ENCODE measurements around the gene CACNB2.

The CACNB2 gene

DNA sequence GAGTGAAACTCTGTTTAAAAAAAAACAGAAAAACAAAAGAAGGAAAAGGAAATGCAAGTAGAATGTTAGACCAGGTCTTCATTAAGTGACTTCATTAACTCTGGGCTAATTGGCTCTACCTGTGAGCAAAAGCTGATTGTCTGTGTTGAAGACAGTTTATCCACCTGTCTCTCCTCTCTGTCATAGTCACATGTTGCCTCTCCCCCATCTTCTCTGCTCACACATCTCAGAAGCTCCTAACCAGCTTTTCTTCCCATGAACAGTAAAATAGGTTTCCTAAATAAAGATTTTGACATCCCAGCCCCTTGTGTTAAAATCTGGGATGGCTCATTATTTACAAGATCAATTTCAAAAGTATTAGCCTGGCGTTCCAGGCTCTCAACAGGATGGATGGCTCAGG is 222.7 kb downstream of the CACNB2 start:
- FAIRE-seq (no peak), DNase-seq (ENCODE audit: insufficient read length) (no peak)
- TF ChIP-seq POLR2AphosphoS5 (IDR thresholded peaks at IDR 0.05; ENCODE audit: low read depth, low read length) = no peak
- TF ChIP-seq POLR2A (IDR thresholded peaks at IDR 0.05; ENCODE audit: low read depth, low read length) = no peak
- TF ChIP-seq TAF1 (IDR thresholded peaks at IDR 0.05; ENCODE audit: borderline replicate concordance, low read depth, low read length) = no peak

DNA sequence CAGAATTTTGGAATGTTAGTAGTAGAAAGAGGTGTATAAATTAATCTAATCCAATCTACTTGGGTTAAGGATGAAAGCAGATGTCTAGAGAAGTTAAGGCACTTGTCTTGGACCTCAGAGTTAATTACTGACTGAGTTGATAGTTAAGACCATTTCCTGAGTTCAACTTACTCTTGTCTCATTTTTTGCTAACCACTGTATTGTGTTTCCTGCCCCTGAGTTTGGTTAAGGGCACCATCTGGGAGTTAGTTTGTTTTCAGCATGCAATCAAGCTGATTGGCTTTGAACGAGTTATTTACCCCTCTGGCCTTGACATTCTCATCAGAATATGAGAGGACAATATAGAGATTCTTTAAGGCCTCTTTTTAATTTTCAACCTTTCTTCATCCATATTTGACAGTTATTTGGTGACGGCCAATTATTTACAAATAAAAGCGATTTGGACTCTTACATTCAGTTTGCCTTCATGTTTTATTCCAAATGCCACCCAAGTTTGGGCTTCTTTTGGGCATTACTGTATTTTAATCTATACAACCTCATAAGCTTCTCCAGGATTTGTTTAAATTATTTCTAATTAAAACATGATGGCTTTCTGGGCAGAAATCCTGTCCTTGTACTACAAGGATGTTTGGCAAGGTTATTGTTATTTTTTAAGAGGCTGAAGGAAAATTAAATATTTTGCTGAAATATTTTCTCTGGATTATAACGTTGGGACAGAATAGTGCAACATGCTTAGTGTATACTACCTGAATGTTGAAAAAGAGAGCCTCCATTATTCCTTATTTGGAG is 225.0 kb downstream of the CACNB2 start:
- TF ChIP-seq POLR2A (IDR thresholded peaks at IDR 0.05; ENCODE audit: low read depth, low read length) (no peak), TAF1 (IDR thresholded peaks at IDR 0.05; ENCODE audit: borderline replicate concordance, low read depth, low read length) (no peak), POLR2AphosphoS5 (IDR thresholded peaks at IDR 0.05; ENCODE audit: low read depth, low read length) (no peak)
- FAIRE-seq (no peak), DNase-seq (ENCODE audit: insufficient read length) (no peak)

DNA sequence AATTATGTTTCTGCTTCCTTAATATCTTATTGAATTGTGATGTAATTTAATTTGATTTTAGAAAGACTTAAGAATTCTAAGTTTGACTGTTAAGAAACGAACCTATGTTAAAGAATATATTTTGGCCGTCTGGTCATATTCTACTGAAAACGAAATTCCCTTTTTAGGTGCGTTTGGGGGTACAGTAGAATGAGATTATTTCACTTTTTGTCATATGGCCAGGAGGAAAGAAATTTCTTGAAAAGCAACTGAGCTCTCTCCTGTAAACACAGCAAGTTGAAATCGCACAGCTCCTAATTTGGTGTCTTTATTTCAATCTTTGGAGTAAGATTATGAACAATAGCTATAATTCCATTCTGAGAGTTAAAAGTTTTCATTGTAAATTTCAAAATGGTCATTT is 227.6 kb downstream of the CACNB2 start:
- no peak for FAIRE-seq
- DNase-seq (ENCODE audit: insufficient read length) = no peak
- TF ChIP-seq POLR2AphosphoS5 (IDR thresholded peaks at IDR 0.05; ENCODE audit: low read depth, low read length) (no peak), TAF1 (IDR thresholded peaks at IDR 0.05; ENCODE audit: borderline replicate concordance, low read depth, low read length) (no peak), POLR2A (IDR thresholded peaks at IDR 0.05; ENCODE audit: low read depth, low read length) (no peak)

DNA sequence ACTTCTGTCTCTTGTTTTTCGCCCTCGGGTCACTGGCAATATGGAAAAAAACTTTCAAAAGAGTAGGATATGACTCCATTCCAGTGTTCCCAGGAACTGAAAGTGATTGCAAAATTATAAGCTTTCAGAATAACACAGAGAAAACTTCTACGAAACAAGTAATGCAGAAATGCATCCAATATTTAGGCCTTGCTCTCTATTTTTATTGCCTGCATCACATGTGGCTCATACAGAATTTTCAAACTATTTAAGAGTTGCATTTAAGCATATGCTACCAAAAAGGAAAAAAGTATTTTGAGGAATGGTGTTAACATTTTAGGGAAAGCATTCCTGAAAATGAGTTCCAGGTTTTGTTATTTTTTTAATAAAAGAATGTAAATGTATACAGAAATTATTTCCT is 228.0 kb downstream of the CACNB2 start:
- DNase-seq (ENCODE audit: insufficient read length) (no peak), FAIRE-seq (no peak)
- TF ChIP-seq POLR2A (IDR thresholded peaks at IDR 0.05; ENCODE audit: low read depth, low read length) (no peak), TAF1 (IDR thresholded peaks at IDR 0.05; ENCODE audit: borderline replicate concordance, low read depth, low read length) (no peak), POLR2AphosphoS5 (IDR thresholded peaks at IDR 0.05; ENCODE audit: low read depth, low read length) (no peak)

DNA sequence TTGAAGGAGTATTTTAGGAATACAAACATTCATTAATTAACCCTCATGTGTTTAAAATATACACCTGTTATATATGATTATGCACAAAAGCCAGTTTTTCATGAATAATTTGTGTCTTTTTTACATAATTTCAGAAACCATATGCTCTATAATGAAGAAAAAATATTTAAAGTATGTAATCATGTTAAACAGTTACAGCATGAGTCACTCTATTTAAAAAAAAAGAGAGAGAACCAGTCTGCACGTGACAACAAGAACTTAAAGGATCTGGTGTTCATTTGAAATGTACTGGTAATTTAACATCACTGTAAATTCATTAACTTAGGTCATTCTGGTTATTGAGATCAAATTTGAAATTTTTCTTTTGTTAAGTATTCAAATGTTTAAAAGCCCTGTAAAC is 228.5 kb downstream of the CACNB2 start:
- no peak for TF ChIP-seq POLR2AphosphoS5 (IDR thresholded peaks at IDR 0.05; ENCODE audit: low read depth, low read length)
- TF ChIP-seq POLR2A (IDR thresholded peaks at IDR 0.05; ENCODE audit: low read depth, low read length) = no peak
- no peak for TF ChIP-seq TAF1 (IDR thresholded peaks at IDR 0.05; ENCODE audit: borderline replicate concordance, low read depth, low read length)
- FAIRE-seq = no peak
- no peak for DNase-seq (ENCODE audit: insufficient read length)

DNA sequence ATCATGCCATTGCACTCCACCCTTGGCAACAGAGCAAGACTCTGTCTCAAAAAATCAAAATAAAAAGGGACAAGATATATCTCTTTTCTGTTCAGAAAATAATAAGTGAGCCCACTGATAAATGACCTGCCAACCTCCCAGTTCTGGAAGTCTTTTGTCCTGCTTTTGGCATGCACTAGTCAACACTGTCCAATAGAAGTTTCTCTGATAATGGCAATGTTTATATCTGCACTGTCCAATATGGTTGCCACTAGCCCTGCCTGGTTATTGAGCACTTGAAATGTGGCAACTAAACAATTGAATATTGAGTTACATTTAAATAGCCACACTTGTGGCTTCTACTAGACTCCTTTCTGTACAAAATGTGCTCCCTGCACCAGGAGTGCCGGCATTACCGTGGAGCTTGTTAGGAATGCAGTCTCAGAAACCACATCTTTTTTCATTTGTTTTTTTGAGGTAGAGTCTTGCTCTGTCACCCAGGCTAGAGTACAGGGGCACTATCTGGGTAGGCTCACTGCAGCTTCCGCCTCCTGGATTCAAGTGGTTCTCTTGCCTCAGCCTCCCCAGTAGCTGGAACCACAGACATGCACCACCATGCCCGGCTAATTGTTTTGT is 229.7 kb downstream of the CACNB2 start:
- no peak for DNase-seq (ENCODE audit: insufficient read length)
- FAIRE-seq = no peak
- TF ChIP-seq POLR2A (IDR thresholded peaks at IDR 0.05; ENCODE audit: low read depth, low read length) (no peak), POLR2AphosphoS5 (IDR thresholded peaks at IDR 0.05; ENCODE audit: low read depth, low read length) (no peak), TAF1 (IDR thresholded peaks at IDR 0.05; ENCODE audit: borderline replicate concordance, low read depth, low read length) (no peak)

DNA sequence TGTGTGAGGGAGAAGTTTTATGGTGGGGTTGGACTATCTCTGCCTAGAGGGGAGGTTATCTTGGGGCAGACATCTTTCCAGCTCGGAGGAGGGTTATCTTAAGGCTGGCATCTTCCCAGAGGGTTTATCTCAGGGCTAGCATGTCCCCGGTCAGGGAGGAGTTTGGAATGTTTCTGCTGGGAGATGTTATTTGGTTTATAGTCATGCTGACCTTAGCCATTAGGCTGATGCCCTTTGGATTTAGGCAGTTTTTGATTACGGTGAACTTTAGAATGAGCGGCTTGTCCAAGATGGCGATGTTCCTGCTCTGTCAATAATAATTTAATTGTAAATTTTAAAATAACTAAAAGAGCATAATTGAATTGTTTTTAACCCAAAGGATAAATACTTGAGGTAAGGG is 236.4 kb downstream of the CACNB2 start:
- TF ChIP-seq POLR2AphosphoS5 (IDR thresholded peaks at IDR 0.05; ENCODE audit: low read depth, low read length) (no peak), TAF1 (IDR thresholded peaks at IDR 0.05; ENCODE audit: borderline replicate concordance, low read depth, low read length) (no peak), POLR2A (IDR thresholded peaks at IDR 0.05; ENCODE audit: low read depth, low read length) (no peak)
- no peak for DNase-seq (ENCODE audit: insufficient read length)

DNA sequence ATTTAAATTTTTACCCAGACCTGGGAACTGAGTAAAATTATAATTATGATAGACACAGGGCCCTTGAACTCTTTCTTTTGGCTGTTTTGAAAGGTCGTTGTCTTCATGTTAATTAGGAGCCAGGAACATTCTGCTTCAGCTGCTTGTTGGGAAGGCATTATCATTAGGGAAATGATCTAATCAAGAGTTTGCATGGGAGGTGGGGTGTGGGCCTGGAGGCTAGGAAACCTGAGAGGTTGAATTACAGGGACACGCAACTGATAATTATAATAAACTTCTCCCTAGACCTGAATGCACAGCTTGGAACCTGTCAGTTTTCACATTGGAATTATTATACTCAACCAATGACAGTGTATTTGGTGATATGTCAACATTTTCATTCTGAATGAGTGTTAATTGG is 237.7 kb downstream of the CACNB2 start:
- no peak for TF ChIP-seq POLR2AphosphoS5 (IDR thresholded peaks at IDR 0.05; ENCODE audit: low read depth, low read length)
- TF ChIP-seq TAF1 (IDR thresholded peaks at IDR 0.05; ENCODE audit: borderline replicate concordance, low read depth, low read length) = no peak
- TF ChIP-seq POLR2A (IDR thresholded peaks at IDR 0.05; ENCODE audit: low read depth, low read length) = no peak
- DNase-seq (ENCODE audit: insufficient read length) (no peak), FAIRE-seq (no peak)

More for the DNA sequence above, 236.4 kb downstream of the CACNB2 start:
- no peak for FAIRE-seq

DNA sequence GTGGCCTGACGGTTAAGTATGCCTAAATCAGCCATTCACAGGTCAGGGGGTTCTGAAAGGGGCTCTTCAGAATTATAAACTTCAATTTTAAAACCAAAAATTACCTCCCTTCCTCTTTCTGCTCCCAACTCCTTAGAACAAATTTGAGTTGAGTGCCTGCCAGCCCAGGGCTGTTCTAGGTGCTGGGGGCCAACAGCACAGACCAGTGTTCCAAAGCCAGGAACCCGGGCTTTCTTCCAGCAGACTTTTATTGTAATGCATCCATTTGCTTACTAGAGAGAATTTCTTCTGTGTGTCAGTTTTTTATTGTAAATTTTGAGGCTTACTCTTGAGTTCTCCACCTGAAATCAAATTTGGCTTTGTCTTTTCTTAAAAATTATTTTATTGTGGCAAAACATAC is 238.5 kb downstream of the CACNB2 start:
- no peak for FAIRE-seq
- no peak for DNase-seq (ENCODE audit: insufficient read length)
- TF ChIP-seq POLR2AphosphoS5 (IDR thresholded peaks at IDR 0.05; ENCODE audit: low read depth, low read length) (no peak), TAF1 (IDR thresholded peaks at IDR 0.05; ENCODE audit: borderline replicate concordance, low read depth, low read length) (no peak), POLR2A (IDR thresholded peaks at IDR 0.05; ENCODE audit: low read depth, low read length) (no peak)

DNA sequence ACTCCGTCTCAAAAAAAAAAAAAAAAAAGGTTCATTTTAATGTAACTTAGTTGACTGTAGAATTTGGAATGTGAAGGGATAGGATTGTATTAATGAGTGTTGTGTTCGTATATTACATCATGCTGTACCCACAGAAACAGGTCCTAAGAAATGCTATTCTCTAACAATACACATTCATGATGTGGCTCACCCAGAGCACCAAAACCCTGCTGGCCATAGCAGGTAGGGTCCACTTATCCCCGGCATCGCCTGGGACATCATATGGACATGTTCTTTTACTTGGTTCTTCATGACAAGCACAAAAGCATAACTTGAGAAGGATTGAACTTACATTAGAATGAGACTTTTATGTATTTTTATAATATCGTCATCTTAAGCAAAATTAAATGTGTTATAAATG is 241.5 kb downstream of the CACNB2 start:
- FAIRE-seq = no peak
- no peak for DNase-seq (ENCODE audit: insufficient read length)
- TF ChIP-seq POLR2A (IDR thresholded peaks at IDR 0.05; ENCODE audit: low read depth, low read length) (no peak), TAF1 (IDR thresholded peaks at IDR 0.05; ENCODE audit: borderline replicate concordance, low read depth, low read length) (no peak), POLR2AphosphoS5 (IDR thresholded peaks at IDR 0.05; ENCODE audit: low read depth, low read length) (no peak)

DNA sequence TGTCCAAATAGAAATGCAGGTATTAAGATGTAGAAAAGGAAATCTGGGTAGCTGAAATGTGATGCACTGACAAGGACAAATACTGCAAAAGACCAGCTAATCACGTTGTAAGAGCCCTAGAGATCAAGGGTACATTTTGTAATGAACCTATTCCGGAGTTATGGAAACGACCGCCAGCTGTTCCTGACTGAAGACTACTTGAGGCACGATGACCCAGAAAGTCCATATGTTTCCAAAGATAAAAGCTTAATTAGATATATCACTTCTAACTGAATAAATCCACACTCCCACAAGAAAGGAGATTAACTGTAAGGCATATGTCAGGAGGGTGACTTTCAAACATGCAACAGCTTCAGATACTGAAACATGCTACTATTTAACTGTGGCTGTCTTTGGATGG is 257.7 kb downstream of the CACNB2 start:
- no peak for FAIRE-seq
- TF ChIP-seq TAF1 (IDR thresholded peaks at IDR 0.05; ENCODE audit: borderline replicate concordance, low read depth, low read length) (no peak), POLR2A (IDR thresholded peaks at IDR 0.05; ENCODE audit: low read depth, low read length) (no peak), POLR2AphosphoS5 (IDR thresholded peaks at IDR 0.05; ENCODE audit: low read depth, low read length) (no peak)
- no peak for DNase-seq (ENCODE audit: insufficient read length)

DNA sequence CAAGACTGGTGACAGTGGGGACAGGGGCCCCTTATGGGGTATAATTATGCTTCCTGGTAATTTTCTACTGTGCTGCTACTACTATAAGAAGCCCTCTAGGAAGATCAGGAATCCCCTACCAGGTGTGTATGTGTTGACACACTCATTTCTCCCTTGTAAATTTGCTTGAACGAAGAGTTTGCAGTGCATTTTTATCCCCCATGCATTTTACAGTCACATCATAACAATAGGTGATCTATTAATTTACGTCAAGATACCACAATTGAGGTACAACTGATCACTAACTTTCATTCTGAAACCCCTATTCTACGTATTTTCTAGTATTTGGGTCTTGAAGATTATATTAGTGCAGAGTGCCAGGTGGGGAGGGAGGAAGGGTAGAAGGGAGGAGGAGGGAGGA is 258.9 kb downstream of the CACNB2 start:
- TF ChIP-seq POLR2A (IDR thresholded peaks at IDR 0.05; ENCODE audit: low read depth, low read length) = no peak
- no peak for TF ChIP-seq POLR2AphosphoS5 (IDR thresholded peaks at IDR 0.05; ENCODE audit: low read depth, low read length)
- TF ChIP-seq TAF1 (IDR thresholded peaks at IDR 0.05; ENCODE audit: borderline replicate concordance, low read depth, low read length) = no peak
- FAIRE-seq (no peak), DNase-seq (ENCODE audit: insufficient read length) (no peak)
